ENCODE measurements around the gene LTBP1. TPM values are rescaled to one million over a fixed set of nuclear protein-coding genes. Genes with fewer than 3 reads are reported as not detected.

The LTBP1 gene
- total and polyA plus RNA-seq, 9 donors = 13.5 to 117 (median 41.8) TPM

DNA sequence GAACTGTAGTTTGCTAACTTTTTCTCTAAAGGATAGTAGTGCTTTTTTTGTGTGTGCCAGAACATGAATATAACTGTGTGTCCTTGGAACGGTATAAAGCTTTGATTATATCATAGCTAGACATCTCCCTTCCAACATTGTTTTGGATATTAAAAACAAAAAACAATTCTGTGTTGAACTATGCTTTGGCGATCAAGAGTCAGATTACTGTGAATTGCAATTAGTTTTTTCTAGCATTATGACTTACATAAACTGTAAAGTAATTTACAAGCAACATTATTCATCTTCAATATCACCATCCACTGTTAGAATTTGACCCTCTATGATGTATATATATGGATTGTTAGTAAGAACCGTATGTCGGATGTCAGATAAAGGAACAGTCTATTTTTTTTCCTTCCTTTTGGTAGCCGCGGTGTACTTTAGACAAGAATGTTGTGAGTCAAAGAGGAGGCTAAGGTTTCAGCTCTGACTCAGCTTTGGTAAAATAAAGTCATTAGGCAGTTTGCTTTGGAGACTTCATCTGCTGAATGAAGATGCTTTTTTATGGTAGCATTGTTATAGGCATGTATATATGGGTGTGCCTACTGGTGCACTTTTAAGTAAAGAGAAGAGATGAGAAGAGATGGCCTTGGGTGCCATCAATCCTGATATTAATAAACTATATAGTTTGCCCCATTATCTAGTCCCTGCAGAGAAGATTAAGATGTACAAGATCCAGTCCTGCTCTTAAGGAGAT, 76.4 kb downstream of the LTBP1 start:
- no peak for DNase-seq
- 7 to 13% (median 8%) methylated on average over 6 of the region's 6 CpGs for WGBS, 3 donors
- H3K27ac ChIP-seq = no peak overlapping the region
- H3K4me3 ChIP-seq = no peak overlapping the region
- intact Hi-C loops (cut with DNase I) = no loop called here
- no peaks in the 10 kb centered on the region for H3K27me3 ChIP-seq
- H3K4me1 ChIP-seq (ENCODE audit: insufficient read depth) = peaks cover 1% of the 10 kb centered on the region
- TF ChIP-seq POLR2A (IDR thresholded peaks at IDR 0.05) (no peak), EP300 (IDR thresholded peaks at IDR 0.05) (no peak)
- TF ChIP-seq, protein P1, sequence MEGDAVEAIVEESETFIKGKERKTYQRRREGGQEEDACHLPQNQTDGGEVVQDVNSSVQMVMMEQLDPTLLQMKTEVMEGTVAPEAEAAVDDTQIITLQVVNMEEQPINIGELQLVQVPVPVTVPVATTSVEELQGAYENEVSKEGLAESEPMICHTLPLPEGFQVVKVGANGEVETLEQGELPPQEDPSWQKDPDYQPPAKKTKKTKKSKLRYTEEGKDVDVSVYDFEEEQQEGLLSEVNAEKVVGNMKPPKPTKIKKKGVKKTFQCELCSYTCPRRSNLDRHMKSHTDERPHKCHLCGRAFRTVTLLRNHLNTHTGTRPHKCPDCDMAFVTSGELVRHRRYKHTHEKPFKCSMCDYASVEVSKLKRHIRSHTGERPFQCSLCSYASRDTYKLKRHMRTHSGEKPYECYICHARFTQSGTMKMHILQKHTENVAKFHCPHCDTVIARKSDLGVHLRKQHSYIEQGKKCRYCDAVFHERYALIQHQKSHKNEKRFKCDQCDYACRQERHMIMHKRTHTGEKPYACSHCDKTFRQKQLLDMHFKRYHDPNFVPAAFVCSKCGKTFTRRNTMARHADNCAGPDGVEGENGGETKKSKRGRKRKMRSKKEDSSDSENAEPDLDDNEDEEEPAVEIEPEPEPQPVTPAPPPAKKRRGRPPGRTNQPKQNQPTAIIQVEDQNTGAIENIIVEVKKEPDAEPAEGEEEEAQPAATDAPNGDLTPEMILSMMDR (IDR thresholded peaks at IDR 0.05) = no peak
- H3K9me3 ChIP-seq = no peaks in the 10 kb centered on the region
- H3K36me3 ChIP-seq = no peaks in the 10 kb centered on the region

DNA sequence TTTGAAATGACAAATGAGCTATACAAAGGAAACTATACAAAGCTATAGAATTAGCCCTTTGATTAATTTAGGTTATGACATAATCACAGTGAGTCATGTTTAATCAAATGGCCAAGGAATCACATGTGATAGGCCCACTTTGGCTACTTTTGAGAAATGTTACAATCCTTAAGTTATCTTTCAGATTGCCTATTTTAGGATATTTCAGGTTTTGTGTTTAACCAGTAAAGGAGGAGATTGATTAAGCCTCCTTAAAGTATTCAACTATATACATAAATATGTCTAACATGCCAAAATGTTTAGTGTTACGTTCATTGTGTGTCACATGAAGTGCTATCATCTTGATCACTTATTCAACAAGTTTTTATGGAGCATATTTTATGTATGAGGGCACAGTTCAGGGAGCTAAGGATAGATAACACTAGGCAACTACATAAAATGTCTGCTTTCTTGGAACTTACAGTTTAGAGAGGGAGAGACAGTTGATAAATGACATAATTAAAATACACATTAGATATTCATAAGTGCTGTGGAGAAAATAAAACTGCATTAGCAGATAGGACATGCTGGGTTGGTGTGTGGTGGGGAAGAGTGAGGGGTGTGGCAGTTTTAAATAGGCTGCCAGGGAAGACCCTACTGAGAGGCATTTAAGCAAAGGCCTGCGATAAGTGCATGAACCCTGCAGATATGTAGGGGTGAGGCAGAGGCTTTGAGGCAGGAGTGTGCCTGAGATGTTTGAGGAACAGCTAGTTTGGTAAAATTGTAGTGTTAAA, 77.2 kb downstream of the LTBP1 start:
- WGBS, 3 donors = 89 to 97% (median 93%) methylated on average over 2 of the region's 2 CpGs
- Histone ChIP-seq H3K4me3 (no peak overlapping the region), H3K9me3 (no peaks in the 10 kb centered on the region), H3K36me3 (no peaks in the 10 kb centered on the region), H3K27ac (no peak overlapping the region), H3K4me1 (ENCODE audit: insufficient read depth) (peaks cover 1% of the 10 kb centered on the region), H3K27me3 (no peaks in the 10 kb centered on the region)
- TF ChIP-seq, protein P1 (IDR thresholded peaks at IDR 0.05) = no peak
- TF ChIP-seq EP300 (IDR thresholded peaks at IDR 0.05) (no peak), POLR2A (IDR thresholded peaks at IDR 0.05) (no peak)
- intact Hi-C loops (cut with DNase I) = no loop called here
- DNase-seq = no peak

DNA sequence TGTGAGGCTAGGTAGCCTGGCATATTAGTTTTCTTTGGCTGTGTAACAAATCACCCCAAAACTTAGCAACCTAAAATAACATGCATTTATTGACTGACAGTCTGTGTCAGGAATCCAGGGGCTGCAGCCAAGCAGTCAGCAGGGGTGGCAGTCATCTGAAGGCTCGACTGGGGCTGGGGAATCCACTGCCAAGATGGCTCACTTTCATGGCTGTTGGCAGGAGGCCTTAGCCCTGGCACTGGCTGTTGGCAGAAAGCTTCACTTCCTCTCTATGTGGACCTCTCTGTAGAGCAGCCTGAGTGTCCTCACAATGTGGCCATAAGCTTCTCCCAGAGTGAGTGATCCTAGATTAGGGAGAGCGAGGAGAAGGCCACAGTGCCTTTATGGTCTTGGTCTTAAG, 78.0 kb downstream of the LTBP1 start:
- TF ChIP-seq, protein P1 (IDR thresholded peaks at IDR 0.05) = no peak
- TF ChIP-seq EP300 (IDR thresholded peaks at IDR 0.05) (no peak), POLR2A (IDR thresholded peaks at IDR 0.05) (no peak)

DNA sequence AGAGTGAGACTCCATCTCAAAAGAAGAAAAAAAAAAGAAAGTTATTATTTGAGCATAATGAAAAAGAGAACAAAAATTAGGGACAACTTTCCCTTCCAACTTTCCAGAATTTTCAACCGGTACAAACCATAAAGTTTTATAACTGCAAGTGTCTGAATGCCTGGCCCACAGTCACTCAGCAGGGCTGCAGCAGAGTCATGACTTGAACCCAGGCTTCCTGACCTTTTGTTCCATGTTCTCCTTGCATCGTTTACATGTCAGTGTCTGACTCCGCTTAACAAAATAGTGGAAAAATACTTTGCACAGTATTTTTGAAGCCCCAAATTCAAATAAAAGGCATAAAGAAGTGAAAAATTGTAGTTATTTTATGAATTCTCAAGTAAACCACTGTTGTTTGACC, 82.7 kb downstream of the LTBP1 start:
- H3K36me3 ChIP-seq = no peaks in the 10 kb centered on the region
- H3K27ac ChIP-seq = no peak overlapping the region
- DNase-seq = no peak
- no peaks in the 10 kb centered on the region for H3K9me3 ChIP-seq
- no peak for TF ChIP-seq EP300 (IDR thresholded peaks at IDR 0.05)
- no peak for TF ChIP-seq POLR2A (IDR thresholded peaks at IDR 0.05)
- TF ChIP-seq, protein P1 (IDR thresholded peaks at IDR 0.05) = no peak
- intact Hi-C loops (cut with DNase I) = no loop called here
- H3K4me1 ChIP-seq (ENCODE audit: insufficient read depth) = no peaks in the 10 kb centered on the region
- H3K27me3 ChIP-seq = no peaks in the 10 kb centered on the region
- no peak overlapping the region for H3K4me3 ChIP-seq
- WGBS, 3 donors = 77 to 78% (median 78%) methylated on average over 3 of the region's 3 CpGs

More for the DNA sequence above, 78.0 kb downstream of the LTBP1 start:
- intact Hi-C loops (cut with DNase I) = no loop called here
- Histone ChIP-seq H3K9me3 (no peaks in the 10 kb centered on the region), H3K36me3 (no peaks in the 10 kb centered on the region), H3K27ac (no peak overlapping the region), H3K27me3 (no peaks in the 10 kb centered on the region), H3K4me3 (no peak overlapping the region), H3K4me1 (ENCODE audit: insufficient read depth) (peaks cover 1% of the 10 kb centered on the region)
- no peak for DNase-seq
- WGBS, 3 donors = 88 to 92% (median 91%) methylated on average over 2 of the region's 2 CpGs

Data from ovary (tissue), 9 donors.